ENCODE data around the gene PAX5.

Gene PAX5

GRCh38 chr9:36868586-36869282 lies 165.3 kb downstream of the PAX5 start:
- H3K4me3 ChIP-seq (ENCODE audit: low read depth, low read length): no peak overlapping the region
- no peak for DNase-seq (ENCODE audit: low read depth, low spot score)
- in situ Hi-C loops (cut with HindIII; ENCODE audit: low sequenced_read_pairs): no loop called here
- TF ChIP-seq, protein P1, sequence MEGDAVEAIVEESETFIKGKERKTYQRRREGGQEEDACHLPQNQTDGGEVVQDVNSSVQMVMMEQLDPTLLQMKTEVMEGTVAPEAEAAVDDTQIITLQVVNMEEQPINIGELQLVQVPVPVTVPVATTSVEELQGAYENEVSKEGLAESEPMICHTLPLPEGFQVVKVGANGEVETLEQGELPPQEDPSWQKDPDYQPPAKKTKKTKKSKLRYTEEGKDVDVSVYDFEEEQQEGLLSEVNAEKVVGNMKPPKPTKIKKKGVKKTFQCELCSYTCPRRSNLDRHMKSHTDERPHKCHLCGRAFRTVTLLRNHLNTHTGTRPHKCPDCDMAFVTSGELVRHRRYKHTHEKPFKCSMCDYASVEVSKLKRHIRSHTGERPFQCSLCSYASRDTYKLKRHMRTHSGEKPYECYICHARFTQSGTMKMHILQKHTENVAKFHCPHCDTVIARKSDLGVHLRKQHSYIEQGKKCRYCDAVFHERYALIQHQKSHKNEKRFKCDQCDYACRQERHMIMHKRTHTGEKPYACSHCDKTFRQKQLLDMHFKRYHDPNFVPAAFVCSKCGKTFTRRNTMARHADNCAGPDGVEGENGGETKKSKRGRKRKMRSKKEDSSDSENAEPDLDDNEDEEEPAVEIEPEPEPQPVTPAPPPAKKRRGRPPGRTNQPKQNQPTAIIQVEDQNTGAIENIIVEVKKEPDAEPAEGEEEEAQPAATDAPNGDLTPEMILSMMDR (IDR thresholded peaks at IDR 0.05; ENCODE audit: low read depth, low read length): no peak

DNA sequence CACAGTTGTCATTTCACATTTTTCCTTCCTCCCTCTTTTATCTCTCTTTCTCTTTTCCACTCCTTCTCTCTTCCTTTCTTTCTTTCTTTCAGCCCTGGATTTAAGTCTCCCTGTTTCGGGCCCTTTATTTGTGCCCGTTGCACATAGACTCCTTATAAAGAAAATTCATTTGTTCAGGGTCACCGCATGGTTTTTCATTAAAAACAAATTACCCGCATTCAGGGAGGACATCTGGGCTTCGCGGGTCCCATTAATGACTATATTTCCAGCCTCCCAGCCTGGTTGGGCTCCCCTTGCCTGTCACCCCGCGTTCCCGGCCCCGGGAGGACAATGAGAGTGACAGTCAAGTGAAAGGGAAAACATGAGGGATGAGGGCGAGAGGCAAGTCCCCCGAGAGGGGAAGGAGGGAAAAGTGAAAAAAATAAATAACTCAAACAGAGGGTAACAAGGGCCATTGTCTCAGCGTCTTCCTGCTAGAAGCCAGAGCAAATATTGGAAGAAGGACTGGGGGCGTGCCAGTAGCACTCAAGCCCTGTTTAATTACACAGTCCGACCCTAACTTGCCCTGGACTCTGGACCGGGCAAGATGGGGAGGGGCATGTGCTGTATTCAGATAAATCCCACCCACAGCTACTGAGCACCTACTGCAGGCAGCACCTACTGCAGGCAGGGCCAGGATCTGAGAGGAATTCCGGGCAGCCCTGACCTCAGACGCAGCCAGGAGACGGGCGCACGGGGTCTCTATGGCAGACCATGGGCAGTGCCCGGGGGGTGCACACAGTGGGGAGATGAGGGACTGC lies 166.2 kb downstream of the PAX5 start:
- DNase-seq (ENCODE audit: low read depth, low spot score): no peak
- in situ Hi-C loops (cut with HindIII; ENCODE audit: low sequenced_read_pairs): no loop called here
- no peak overlapping the region for H3K4me3 ChIP-seq (ENCODE audit: low read depth, low read length)
- TF ChIP-seq, protein P1 (IDR thresholded peaks at IDR 0.05; ENCODE audit: low read depth, low read length): no peak

DNA sequence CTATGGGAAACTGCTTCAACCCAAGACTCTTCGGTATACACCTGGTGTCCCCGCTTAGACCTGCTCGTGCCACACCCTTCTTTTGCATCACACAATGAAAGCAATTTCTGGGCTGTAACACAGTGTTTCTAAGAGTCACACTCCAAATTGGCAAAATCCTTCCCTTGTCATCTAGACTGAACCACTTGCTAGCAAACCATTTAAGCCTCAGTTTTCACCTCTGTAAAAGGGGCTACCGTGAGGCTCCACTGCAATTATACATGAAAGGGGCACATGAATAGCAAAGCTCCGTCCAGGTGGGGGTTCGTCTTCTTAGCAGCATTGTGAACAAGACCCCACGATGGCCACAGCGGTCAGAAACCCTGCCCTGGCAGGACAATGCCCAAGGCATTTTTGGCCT lies 166.8 kb downstream of the PAX5 start:
- TF ChIP-seq, protein P1 (IDR thresholded peaks at IDR 0.05; ENCODE audit: low read depth, low read length): no peak
- DNase-seq (ENCODE audit: low read depth, low spot score): no peak
- in situ Hi-C loops (cut with HindIII; ENCODE audit: low sequenced_read_pairs): no loop called here
- no peak overlapping the region for H3K4me3 ChIP-seq (ENCODE audit: low read depth, low read length)

DNA sequence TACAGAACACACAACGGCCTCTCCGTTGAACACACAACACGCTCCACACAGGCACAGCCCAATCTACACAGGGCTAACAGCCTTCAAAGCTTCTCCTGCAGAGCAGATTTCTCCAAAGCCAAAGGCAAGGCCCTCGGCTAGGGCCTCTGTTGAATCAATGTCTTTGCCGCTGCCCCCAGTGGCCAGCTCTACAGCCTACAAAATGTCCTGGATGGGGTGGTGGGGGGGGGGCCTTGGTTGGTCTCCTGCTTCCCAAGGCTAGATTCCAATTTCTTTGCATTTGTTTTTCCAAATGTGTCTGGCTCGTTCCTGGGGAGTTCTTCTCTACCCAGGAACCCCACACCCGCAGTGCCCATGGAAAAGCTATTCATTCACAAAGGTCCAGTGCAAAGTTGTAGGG lies 167.2 kb downstream of the PAX5 start:
- in situ Hi-C loops (cut with HindIII; ENCODE audit: low sequenced_read_pairs): no loop called here
- no peak for DNase-seq (ENCODE audit: low read depth, low spot score)
- H3K4me3 ChIP-seq (ENCODE audit: low read depth, low read length): no peak overlapping the region
- TF ChIP-seq, protein P1 (IDR thresholded peaks at IDR 0.05; ENCODE audit: low read depth, low read length): peak; percentile 17

DNA sequence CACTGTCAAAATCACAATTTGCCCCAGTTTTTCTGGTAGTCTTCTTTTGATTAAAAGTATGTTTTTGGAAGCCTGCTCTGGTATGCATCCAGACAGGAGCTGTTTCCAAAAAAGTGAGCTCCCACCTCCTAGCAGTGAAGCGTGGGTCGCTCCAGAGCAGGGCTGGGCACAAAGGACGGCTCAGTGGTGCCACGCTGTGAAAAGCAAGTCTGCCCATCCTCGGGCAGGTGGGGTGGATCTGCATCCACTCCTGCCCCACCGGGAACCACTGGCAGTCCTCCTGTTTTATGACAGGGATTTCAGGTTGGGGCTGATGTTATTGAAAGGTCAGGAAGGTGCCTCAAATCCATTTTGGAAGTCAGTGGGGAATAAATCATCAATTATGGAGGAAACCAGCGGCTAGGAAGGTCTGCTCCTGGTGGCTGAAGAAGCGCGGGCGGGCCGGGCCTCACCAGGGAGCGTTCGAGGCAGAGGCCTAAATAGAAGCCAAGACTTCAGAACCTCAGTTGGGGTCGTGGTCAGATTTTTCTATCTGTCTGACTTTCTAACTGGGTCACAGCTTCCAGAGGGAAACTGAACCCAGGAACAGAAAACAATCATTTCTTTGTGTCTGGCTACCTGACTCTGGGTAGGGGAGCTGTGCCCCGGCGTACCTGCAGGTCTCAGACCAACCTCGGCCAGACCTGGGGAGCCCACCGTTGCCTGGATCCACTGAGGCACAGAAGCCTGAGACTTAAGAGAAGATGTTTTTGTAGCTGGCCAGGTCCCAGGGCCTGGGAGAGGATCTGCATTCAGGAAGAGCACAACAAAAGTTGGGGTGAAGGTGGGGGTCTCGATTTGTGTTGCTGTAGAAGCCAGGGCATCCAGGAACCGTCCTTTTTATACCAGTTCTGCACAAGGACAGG lies 168.1 kb downstream of the PAX5 start:
- in situ Hi-C loops (cut with HindIII; ENCODE audit: low sequenced_read_pairs): no loop called here
- DNase-seq (ENCODE audit: low read depth, low spot score): no peak

More for the DNA sequence above, 168.1 kb downstream of the PAX5 start:
- no peak overlapping the region for H3K4me3 ChIP-seq (ENCODE audit: low read depth, low read length)
- TF ChIP-seq, protein P1 (IDR thresholded peaks at IDR 0.05; ENCODE audit: low read depth, low read length): no peak

Measured in astrocyte of the spinal cord (primary cell).